ENCODE data around the gene OSBPL5.

OSBPL5 gene

DNA sequence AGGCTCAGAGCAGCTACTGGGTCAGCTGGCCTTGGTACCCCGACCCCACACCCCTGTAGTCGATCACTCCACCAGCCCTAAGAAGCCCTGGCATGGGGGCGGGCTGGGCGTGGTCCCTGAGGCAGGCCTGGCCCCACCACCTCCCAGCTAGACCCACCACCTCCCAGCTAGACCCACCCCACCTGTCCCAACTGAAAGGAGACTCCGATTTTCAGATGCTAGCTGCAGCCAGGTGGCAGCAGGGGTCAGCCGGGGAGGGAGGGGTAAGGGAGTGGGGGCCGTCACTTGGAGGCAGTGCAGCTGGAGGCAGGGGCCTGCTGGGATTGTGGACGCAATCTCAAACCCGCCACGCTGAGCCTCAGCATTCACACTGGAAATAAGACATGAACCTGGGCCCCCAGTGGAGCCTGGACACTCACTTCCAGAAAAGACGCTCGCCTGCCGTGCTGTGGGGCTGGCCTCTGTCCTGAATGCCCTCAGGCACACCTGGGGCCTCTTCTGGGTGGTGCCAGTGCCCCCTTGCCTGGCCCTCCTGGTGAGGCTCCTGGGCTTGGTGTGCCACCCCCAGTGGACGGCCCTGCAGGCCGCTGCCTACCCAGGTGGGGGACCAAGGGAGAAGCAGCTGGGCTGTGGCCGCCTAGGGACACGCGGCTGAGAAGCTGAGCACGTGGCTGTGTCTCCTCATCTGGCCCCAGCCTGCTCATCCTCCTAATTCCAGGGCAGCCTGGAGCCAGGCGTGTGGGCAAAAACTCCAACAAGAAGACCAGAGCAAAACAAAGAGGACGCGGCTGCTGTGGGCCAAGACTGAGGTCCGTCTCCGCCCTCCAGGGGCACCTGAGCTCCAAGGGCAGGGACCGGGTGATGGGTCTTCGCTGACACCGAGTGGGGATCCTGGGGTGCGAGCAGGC, 26.7 kb downstream of the OSBPL5 start:
- no peak for DNase-seq (ENCODE audit: low spot score)
- in situ Hi-C loops (cut with MboI; ENCODE audit: low pct_unique_long_range_greater_than_20kb, low sequenced_read_pairs, unreplicated experiment) = no loop called here
- TF ChIP-seq, protein P1, sequence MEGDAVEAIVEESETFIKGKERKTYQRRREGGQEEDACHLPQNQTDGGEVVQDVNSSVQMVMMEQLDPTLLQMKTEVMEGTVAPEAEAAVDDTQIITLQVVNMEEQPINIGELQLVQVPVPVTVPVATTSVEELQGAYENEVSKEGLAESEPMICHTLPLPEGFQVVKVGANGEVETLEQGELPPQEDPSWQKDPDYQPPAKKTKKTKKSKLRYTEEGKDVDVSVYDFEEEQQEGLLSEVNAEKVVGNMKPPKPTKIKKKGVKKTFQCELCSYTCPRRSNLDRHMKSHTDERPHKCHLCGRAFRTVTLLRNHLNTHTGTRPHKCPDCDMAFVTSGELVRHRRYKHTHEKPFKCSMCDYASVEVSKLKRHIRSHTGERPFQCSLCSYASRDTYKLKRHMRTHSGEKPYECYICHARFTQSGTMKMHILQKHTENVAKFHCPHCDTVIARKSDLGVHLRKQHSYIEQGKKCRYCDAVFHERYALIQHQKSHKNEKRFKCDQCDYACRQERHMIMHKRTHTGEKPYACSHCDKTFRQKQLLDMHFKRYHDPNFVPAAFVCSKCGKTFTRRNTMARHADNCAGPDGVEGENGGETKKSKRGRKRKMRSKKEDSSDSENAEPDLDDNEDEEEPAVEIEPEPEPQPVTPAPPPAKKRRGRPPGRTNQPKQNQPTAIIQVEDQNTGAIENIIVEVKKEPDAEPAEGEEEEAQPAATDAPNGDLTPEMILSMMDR (IDR thresholded peaks at IDR 0.05; ENCODE audit: extremely low read depth, insufficient read depth, missing control alignments) = no peak

DNA sequence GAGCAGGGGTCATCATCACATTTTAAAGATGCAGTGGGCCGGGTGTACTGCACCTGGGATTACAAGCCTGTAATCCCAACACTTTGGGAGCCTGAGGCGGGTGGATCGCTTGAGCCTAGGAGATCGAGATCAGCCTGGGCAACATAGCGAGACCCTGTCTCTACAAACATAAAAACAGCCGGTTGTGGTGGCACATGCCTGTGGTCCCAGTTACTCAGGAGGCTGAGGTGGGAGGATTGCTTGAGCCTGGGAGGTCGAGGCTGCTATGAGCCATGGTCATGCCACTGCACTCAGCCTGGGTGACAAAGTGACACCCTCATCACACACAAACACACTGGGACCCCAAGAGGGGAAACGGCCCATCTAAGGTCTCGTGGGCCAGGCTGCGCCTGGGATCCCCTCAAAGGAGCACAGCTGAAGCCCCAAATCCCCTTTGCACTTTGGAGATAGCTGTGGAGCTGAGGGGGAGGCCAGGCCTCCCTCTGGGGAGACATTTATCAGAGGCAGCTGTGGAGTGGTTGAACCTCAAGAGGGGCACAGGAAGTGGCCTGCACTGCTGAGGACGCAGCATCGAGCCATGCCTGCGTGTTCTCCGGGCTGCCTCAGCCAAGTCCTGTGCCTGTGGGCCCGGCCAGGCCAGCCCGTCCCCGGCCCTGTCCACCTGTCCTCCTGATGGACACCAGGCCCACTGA, 27.5 kb downstream of the OSBPL5 start:
- TF ChIP-seq, protein P1 (IDR thresholded peaks at IDR 0.05; ENCODE audit: extremely low read depth, insufficient read depth, missing control alignments) = no peak

GRCh38 chr11:3136546-3137455, 28.3 kb downstream of the OSBPL5 start:
- TF ChIP-seq, protein P1 (IDR thresholded peaks at IDR 0.05; ENCODE audit: extremely low read depth, insufficient read depth, missing control alignments) = no peak
- in situ Hi-C loops (cut with MboI; ENCODE audit: low pct_unique_long_range_greater_than_20kb, low sequenced_read_pairs, unreplicated experiment) = no loop called here
- DNase-seq (ENCODE audit: low spot score) = no peak

More for the DNA sequence above, 27.5 kb downstream of the OSBPL5 start:
- in situ Hi-C loops (cut with MboI; ENCODE audit: low pct_unique_long_range_greater_than_20kb, low sequenced_read_pairs, unreplicated experiment) = no loop called here
- no peak for DNase-seq (ENCODE audit: low spot score)

- no peak for DNase-seq (ENCODE audit: low spot score)
Observed at GRCh38 chr11:3135481-3136440, 29.3 kb downstream of the OSBPL5 start.

DNA sequence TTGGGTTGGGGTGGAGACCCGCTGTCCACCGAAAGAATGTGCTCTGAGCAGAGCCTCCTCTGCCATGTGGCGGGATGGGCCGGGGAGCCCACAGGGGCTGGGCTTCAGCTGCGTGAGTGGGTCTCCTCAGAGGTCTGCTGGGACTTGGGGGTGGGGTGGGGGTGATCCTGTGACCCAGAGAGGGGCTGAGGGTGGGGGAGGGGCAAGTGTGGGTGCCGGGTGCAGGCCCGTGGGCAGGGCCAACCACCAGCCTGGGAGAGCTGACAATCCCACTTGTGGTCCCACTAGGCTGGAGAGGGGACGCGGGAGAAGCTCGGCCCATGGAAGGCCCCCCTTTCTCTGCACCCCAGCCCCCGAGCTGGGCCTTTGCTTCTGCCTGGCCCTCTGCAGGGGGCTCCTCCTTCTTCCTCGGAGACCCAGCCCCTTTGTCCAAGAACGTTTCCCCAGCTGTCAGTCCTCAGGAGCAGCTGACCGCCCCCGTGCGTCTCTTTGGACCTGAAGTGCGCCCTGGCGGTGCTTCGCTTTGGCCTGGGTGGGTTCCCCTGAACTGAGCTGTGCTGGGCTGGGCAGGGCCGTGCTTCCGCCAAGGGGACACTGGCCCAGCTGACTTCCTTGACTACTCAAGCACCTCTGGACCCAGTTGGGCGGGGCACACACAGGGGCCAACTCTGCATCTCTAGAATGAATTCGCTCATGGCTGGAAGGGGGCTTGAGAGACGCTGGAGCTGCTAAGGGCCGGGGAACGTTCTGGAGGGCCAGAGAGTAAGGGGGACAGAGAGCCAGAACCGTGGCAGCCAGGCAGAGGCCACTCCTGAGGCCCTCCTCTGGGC, 30.2 kb downstream of the OSBPL5 start:
- no peak for DNase-seq (ENCODE audit: low spot score)
- TF ChIP-seq, protein P1 (IDR thresholded peaks at IDR 0.05; ENCODE audit: extremely low read depth, insufficient read depth, missing control alignments) = no peak
- in situ Hi-C loops (cut with MboI; ENCODE audit: low pct_unique_long_range_greater_than_20kb, low sequenced_read_pairs, unreplicated experiment) = no loop called here

More at GRCh38 chr11:3135481-3136440, 29.3 kb downstream of the OSBPL5 start:
- TF ChIP-seq, protein P1 (IDR thresholded peaks at IDR 0.05; ENCODE audit: extremely low read depth, insufficient read depth, missing control alignments) = no peak
- in situ Hi-C loops (cut with MboI; ENCODE audit: low pct_unique_long_range_greater_than_20kb, low sequenced_read_pairs, unreplicated experiment) = no loop called here

Data from GM13977 (cell line).